LNCaP clone FGC (cell line): ENCODE data around the gene PNCK.

Source experiments
- DNase-seq: peaks from one replicate; pipeline ENCODE4 v3.0.0-alpha.2; 2011; ENCODE audit warnings: low read depth
- H3K4me3 ChIP-seq: 2 replicates; pipeline ENCODE4 v1.5.1; 2011; ENCODE audit warnings: mild to moderate bottlenecking, low read depth, low read length, control low read depth
- CTCF ChIP-seq: IDR thresholded peaks from 2 replicates; pipeline ENCODE4 v1.5.1; 2012; ENCODE audit warnings: mild to moderate bottlenecking; ENCODE audit not compliant: control insufficient read depth, insufficient read depth; ENCODE audit errors: extremely low read depth

The PNCK gene

GRCh38 chrX:153627675-153628111 lies 45.9 kb downstream of the PNCK start:
- no peak for TF ChIP-seq CTCF
- DNase-seq = no peak
- no peak overlapping the region for H3K4me3 ChIP-seq

GRCh38 chrX:153626863-153627674 lies 46.5 kb downstream of the PNCK start:
- no peak overlapping the region for H3K4me3 ChIP-seq
- no peak for TF ChIP-seq CTCF
- no peak for DNase-seq

GRCh38 chrX:153626025-153626633 lies 47.5 kb downstream of the PNCK start:
- H3K4me3 ChIP-seq = no peak overlapping the region
- DNase-seq = no peak
- no peak for TF ChIP-seq CTCF

GRCh38 chrX:153625271-153626024 lies 48.2 kb downstream of the PNCK start:
- H3K4me3 ChIP-seq = no peak overlapping the region
- TF ChIP-seq CTCF = no peak
- DNase-seq = no peak

- no peak overlapping the region for H3K4me3 ChIP-seq
- no peak for TF ChIP-seq CTCF
- no peak for DNase-seq
Observed at GRCh38 chrX:153624196-153625091, 49.2 kb downstream of the PNCK start.

GRCh38 chrX:153623310-153624029 lies 50.1 kb downstream of the PNCK start:
- DNase-seq = no peak

More at GRCh38 chrX:153623310-153624029, 50.1 kb downstream of the PNCK start:
- no peak for TF ChIP-seq CTCF
- H3K4me3 ChIP-seq = no peak overlapping the region
